Measurements from ENCODE around the gene TP53TG3B. TPM values are rescaled to one million over a fixed set of nuclear protein-coding genes. Genes with fewer than 3 reads are reported as not detected.
"Not testable (repeated sequence)": the region's sequence is repeated elsewhere in the genome, so short reads cannot be mapped to it uniquely, and the experiment has no call there.

The TP53TG3B gene
- total RNA-seq (under 1 TPM in 1 of 9 donors, not detected in 8; 0.15 TPM), polyA plus RNA-seq (not detected)
- long read RNA-seq, donor 1: 0 reads
- long read RNA-seq, donor 2, partial matches to known transcripts: 1 of 1 reads
- long read RNA-seq, donor 2, other reads (novel, unspliced or antisense): 0 of 1 reads
- long read RNA-seq, donor 3: 0 reads

GRCh38 chr16:33360541-33360940 lies at the start of gene TP53TG3B:
TP53TG3B (plus strand) TSS chr16:33360841; CDS start chr16:33360909, 68 bp downstream.
- ATAC-seq; H3K4me3 ChIP-seq; H3K36me3 ChIP-seq; H3K4me1 ChIP-seq; DNase-seq; H3K9me3 ChIP-seq; intact Hi-C loops (cut with DNase I); H3K27me3 ChIP-seq; H3K27ac ChIP-seq: not testable (repeated sequence)
- no CpG with 5 or more reads among the region's 25 CpGs for WGBS, 4 donors

GRCh38 chr16:33336226-33337012 lies 24.2 kb upstream of the TP53TG3B start:
- H3K36me3 ChIP-seq; H3K4me1 ChIP-seq; intact Hi-C loops (cut with DNase I); H3K27me3 ChIP-seq; ATAC-seq; H3K9me3 ChIP-seq; H3K27ac ChIP-seq; H3K4me3 ChIP-seq: not testable (repeated sequence)
- DNase-seq: peak in 3 of 5 donors; percentile 61 to 89 (median 77)
- WGBS, 4 donors: 60 to 75% (median 61%) methylated on average over 4 of the region's 4 CpGs

- H3K36me3 ChIP-seq; ATAC-seq; H3K4me1 ChIP-seq; intact Hi-C loops (cut with DNase I); H3K4me3 ChIP-seq; H3K27ac ChIP-seq; H3K27me3 ChIP-seq; H3K9me3 ChIP-seq: not testable (repeated sequence)
- peak in 3 of 5 donors; percentile 62 to 86 (median 67) for DNase-seq
- WGBS, 4 donors: 66 to 75% (median 72%) methylated on average over 5 of the region's 5 CpGs
Observed at GRCh38 chr16:33337627-33338542, 22.8 kb upstream of the TP53TG3B start.

GRCh38 chr16:33338543-33338951 lies 22.1 kb upstream of the TP53TG3B start:
- WGBS, 4 donors: 63 to 71% (median 68%) methylated on average over 2 of the region's 2 CpGs
- H3K4me3 ChIP-seq; H3K36me3 ChIP-seq; H3K4me1 ChIP-seq; H3K27ac ChIP-seq; H3K9me3 ChIP-seq; ATAC-seq; H3K27me3 ChIP-seq; intact Hi-C loops (cut with DNase I): not testable (repeated sequence)
- DNase-seq: peak in 3 of 5 donors; percentile 20 to 71 (median 40)

- intact Hi-C loops (cut with DNase I); H3K27me3 ChIP-seq; H3K4me3 ChIP-seq; H3K36me3 ChIP-seq; H3K9me3 ChIP-seq; H3K4me1 ChIP-seq; H3K27ac ChIP-seq: not testable (repeated sequence)
- peak in 3 of 5 donors; percentile 68 to 91 (median 74) for DNase-seq
- ATAC-seq: peak in 3 of 4 donors; percentile 34 to 43 (median 34)
- WGBS, 4 donors: 76 to 80% (median 77%) methylated on average over 3 to 4 of the region's 4 CpGs
Observed at GRCh38 chr16:33339093-33340061, 21.3 kb upstream of the TP53TG3B start.

Other genes starting within 250 kb of the TP53TG3B start
- gene TP53TG3C, start 166.6 kb upstream of the TP53TG3B start, total RNA-seq: under 1 TPM in 2 of 9 donors, not detected in 7; 0.19 to 0.89 TPM
- gene TP53TG3C, start 166.6 kb upstream of the TP53TG3B start, polyA plus RNA-seq: not detected
- not detected for gene TP53TG3E, start 56.5 kb upstream of the TP53TG3B start, total RNA-seq
- not detected for gene TP53TG3E, start 56.5 kb upstream of the TP53TG3B start, polyA plus RNA-seq
- under 1 TPM in 2 of 9 donors, not detected in 7; 0.12 to 0.21 TPM for gene TP53TG3F, start 98.8 kb downstream of the TP53TG3B start, total RNA-seq
- gene TP53TG3F, start 98.8 kb downstream of the TP53TG3B start, polyA plus RNA-seq: not detected

Measured in heart left ventricle (tissue), 16 donors.